C4-2B (cell line): ENCODE measurements around the gene ADAM12.

Experiments
- H3K27ac ChIP-seq: fragments of 450-650 bp; 2 replicates; pipeline ENCODE4 v1.5.1; 2017
- ZFX ChIP-seq: fragments of 450-650 bp; IDR thresholded peaks from 2 replicates; pipeline ENCODE4 v1.6.1; 2017
- TF ChIP-seq, protein P1 (sequence below): fragments of 450-650 bp; conservative IDR thresholded peaks from 2 replicates; pipeline ENCODE4 v1.5.1; 2017; ENCODE audit warnings: mild to moderate bottlenecking

ADAM12 gene

DNA sequence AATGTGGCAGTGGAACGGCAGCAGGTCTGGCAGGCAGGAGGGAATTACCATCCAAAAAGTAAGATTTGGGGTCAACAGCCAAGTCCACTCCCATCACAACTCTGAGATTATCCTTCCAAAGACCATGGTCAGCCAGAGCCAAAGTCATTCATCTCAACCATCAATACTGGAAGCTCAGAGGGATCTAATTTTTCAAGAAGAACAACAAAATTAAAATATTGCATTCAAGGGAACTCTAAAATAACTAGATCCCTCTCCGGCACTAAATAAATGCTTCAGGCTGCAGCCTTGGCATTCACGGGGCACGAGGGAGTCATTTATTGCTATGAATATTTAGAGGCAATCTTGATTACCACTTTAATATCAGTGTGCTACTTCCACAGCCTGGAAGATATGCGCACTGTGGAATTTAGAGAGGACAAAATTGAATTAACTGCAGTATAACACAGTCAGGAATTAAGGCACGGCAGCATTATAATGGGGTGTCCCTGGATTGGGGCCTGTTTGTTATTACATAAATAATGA is 102.0 kb downstream of the ADAM12 start:
- no peak overlapping the region for H3K27ac ChIP-seq
- no peak for TF ChIP-seq ZFX
- TF ChIP-seq, protein P1, sequence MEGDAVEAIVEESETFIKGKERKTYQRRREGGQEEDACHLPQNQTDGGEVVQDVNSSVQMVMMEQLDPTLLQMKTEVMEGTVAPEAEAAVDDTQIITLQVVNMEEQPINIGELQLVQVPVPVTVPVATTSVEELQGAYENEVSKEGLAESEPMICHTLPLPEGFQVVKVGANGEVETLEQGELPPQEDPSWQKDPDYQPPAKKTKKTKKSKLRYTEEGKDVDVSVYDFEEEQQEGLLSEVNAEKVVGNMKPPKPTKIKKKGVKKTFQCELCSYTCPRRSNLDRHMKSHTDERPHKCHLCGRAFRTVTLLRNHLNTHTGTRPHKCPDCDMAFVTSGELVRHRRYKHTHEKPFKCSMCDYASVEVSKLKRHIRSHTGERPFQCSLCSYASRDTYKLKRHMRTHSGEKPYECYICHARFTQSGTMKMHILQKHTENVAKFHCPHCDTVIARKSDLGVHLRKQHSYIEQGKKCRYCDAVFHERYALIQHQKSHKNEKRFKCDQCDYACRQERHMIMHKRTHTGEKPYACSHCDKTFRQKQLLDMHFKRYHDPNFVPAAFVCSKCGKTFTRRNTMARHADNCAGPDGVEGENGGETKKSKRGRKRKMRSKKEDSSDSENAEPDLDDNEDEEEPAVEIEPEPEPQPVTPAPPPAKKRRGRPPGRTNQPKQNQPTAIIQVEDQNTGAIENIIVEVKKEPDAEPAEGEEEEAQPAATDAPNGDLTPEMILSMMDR: no peak

GRCh38 chr10:126283307-126283706 is 105.0 kb downstream of the ADAM12 start:
- TF ChIP-seq ZFX: no peak
- TF ChIP-seq, protein P1: no peak
- no peak overlapping the region for H3K27ac ChIP-seq

DNA sequence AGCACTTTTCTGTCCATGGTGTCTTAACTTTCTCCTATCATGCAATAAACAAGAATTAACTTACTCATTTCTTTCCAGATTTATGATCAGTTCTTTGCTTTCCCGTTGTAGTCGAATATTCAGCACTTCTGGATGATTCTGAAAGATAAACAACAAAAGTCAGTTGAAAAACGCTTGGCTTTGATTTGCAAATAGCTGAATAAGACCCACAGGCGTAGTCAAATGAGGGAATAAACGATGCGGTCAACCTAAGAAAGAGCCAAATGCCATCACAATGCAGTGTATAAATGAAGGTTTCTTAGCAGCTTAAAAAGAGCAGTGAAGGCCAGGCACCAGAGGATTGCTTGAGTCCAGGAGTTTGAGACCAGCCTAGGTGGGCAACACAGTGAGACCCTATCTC is 109.4 kb downstream of the ADAM12 start:
- no peak for TF ChIP-seq ZFX
- TF ChIP-seq, protein P1: no peak
- no peak overlapping the region for H3K27ac ChIP-seq

DNA sequence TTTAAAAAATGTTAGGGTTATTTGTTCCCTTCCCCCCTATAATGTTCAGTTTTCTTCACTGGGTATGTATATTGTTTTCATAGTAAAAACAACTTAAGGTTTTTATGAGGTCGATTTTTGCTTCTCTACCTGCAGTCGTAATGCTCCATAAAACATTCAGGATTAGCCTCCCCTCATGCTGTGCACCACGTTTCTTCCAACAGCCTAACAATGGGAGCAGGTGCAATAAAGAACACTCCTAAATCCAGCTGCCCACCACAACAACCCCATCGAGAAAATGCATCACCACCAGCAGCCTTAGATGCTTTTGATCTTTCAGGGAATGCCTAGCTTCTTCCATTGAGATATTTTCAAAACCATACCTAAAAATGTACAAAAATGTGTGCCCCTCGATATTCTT is 111.1 kb downstream of the ADAM12 start:
- TF ChIP-seq ZFX: no peak
- TF ChIP-seq, protein P1: no peak
- H3K27ac ChIP-seq: no peak overlapping the region

DNA sequence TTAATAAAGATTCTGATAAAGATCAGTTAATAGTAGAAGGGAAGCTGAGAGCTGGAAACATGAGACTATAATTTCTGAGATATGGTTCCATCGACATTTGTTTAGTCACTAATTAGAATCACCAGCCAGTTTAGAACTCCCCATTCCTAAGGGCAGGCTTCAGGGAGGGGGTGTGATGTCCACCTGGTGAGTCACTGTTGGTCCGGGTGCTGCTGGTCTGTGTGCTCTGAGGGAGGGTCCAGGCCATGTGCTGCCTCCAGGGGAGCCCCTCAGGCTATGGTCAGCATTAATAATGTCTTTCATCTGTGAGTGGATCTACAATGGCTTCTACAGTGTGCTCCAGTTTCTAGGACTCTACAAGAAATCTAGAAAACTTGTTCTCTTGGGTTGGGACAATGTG is 115.8 kb downstream of the ADAM12 start:
- no peak overlapping the region for H3K27ac ChIP-seq
- TF ChIP-seq, protein P1: no peak
- no peak for TF ChIP-seq ZFX

- H3K27ac ChIP-seq: no peak overlapping the region
- TF ChIP-seq, protein P1: no peak
- no peak for TF ChIP-seq ZFX
Measured at GRCh38 chr10:126270111-126270510, 118.2 kb downstream of the ADAM12 start.

- TF ChIP-seq, protein P1: no peak
- TF ChIP-seq ZFX: no peak
Measured at GRCh38 chr10:126268013-126268920, 120.0 kb downstream of the ADAM12 start.

More at GRCh38 chr10:126268013-126268920, 120.0 kb downstream of the ADAM12 start:
- H3K27ac ChIP-seq: no peak overlapping the region
